Glomerular endothelial cell (primary cell): ENCODE results near the gene SLC16A6. TPM values are rescaled to one million over a fixed set of nuclear protein-coding genes. Genes with fewer than 3 reads are reported as not detected.
"Not testable (repeated sequence)": the region's sequence is repeated elsewhere in the genome, so short reads cannot be mapped to it uniquely, and the experiment has no call there.

Experiments used
- DNase-seq: peaks from one replicate; pipeline ENCODE4 v3.0.0-alpha.2; 2011; ENCODE audit warnings: low read depth, low spot score; ENCODE audit errors: extremely low read depth
- total RNA-seq: library from RNA; depleted of rRNA; stranded (reverse); fragments of >200 nt; gene quantifications from 2 replicates; pipeline ENCODE4 v1.2.3, GENCODE V29; 2015

The SLC16A6 gene
- total RNA-seq, 1 donor from 2014 or later, result 2.8 TPM

GRCh38 chr17:68291836-68292688 is 1.1 kb upstream of the SLC16A6 start:
- DNase-seq, result no peak

- DNase-seq, result no peak
Observed at GRCh38 chr17:68290268-68290954, 516 bp downstream of the SLC16A6 start.

GRCh38 chr17:68289936-68290267 is 1.0 kb downstream of the SLC16A6 start:
- DNase-seq, result no peak

- no peak for DNase-seq
Observed at GRCh38 chr17:68289473-68289872, 1.5 kb downstream of the SLC16A6 start.

DNA sequence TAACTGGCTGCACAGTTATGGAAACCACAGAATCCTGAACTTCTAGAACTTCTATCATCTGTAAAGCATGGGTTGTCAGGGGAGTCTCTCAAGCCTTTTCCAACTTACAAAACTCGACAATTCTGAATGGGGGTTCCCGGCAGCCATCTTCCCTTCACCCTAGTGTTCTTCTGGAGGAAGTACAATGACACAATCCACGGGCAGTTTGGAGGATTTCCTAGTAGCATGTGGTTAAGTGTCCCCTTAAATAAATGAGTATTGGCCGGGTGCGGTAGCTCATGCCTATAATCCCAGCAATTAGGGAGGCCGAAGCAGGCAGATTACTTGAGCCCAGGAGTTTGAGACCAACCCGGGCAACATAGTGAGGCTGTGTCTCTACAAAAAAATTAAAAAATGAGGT is 2.1 kb downstream of the SLC16A6 start:
- DNase-seq, result no peak

DNA sequence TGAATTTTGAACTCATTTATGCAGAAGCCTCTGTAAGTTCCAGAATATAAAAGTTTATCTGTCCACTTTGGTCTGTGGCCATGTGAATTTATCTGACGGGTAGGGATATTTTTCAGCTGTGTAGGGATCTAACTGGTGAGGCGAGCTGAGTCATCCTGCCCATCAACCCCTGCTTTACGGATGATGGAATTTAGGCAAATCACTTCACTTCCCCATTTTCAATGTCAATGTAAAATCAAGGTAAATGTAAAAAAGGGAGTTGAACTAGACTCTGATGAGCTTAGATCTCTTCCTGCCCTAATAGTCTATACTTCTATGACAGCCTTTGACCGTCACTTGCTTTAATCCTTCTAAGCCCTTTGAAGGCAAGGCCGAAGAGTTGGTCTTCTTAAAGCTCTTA is 2.6 kb downstream of the SLC16A6 start:
- no peak for DNase-seq

GRCh38 chr17:68281965-68282364 is 9.0 kb downstream of the SLC16A6 start:
- not testable (repeated sequence) for DNase-seq

DNA sequence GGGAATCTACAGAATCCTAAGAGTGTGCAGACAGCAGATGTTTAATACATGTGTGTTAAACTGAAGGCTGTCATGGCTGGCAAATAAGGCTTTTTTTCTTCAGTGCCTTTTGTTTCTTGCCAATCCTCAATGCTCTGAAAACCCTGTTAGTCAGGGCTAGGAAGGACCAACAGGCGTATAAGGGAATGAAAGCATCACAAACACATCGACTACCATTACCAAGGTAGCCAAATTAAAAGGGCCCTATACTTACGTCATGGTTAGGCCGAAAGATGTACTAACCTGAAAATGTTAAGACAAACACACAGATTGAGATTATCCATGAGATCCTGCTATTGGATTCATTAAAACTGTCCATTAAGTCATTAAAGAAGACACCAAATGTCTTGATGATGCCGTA is 13.1 kb downstream of the SLC16A6 start:
- no peak for DNase-seq

DNA sequence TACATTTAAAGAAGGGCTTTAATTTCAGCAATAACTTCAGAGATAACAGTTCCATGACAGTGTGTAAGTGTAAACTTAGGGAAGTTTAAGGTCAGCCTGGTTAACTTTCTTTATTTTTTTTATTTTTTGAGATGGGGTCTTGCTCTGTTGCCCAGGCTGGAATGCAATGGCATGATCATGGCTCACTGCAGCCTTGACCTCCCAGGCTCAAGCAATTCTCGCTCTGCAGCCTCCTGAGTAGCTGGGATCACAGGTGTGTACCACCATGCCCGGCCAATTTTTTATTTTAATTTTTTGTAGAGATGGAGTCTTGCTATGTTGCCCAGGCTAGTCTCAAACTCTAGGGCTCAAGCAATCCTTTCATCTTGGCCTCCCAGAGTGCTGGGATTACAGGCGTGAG is 14.6 kb downstream of the SLC16A6 start:
- DNase-seq, result not testable (repeated sequence)

DNA sequence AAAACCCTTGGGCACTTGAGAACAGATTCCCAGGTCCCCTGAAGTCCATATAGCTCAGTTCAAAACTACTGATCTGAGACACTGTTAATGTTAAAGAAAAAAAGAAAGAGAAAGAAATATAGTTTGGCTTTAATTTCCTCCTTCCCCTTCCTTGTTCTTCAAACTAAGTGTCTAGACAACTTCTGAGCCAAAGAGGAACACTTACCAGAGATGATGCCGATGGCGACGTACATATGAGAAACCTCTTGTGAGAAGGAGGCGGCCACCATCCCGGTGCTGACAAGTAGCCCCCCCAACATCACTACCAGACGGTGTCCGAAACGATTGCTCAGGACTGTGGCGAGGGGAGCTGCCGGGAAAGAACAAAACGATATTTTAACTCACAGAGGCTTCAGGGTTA is 17.2 kb downstream of the SLC16A6 start:
- no peak for DNase-seq

- DNase-seq, result not testable (repeated sequence)
Observed at GRCh38 chr17:68265833-68266232, 25.1 kb downstream of the SLC16A6 start.

DNA sequence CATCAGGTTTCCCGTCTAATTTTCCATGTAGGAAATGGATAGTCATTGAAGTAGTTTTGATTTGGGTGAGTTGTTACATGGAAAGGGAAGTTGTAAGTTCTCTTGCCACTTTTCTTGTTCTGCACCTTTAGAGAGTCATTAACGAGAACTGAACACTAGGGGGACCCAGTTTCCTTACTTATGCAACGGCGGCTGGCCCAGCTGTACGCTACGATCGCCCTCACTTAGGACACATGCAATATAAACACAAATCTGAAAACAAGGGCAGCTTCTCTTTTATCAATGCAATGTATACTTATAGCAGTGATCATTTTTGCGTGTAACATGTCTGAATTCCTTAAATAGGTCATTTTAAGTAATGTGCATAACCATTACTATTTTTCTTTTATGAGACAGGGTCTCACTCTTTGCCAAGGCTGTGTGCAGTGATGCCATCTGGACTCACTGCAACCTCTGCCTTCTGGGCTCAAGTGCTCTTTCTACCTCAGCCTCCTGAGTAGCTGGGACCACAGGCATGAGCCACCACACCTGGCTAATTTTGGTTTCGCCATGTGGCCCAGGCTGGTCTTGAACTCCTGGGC is 27.7 kb downstream of the SLC16A6 start:
- not testable (repeated sequence) for DNase-seq

DNA sequence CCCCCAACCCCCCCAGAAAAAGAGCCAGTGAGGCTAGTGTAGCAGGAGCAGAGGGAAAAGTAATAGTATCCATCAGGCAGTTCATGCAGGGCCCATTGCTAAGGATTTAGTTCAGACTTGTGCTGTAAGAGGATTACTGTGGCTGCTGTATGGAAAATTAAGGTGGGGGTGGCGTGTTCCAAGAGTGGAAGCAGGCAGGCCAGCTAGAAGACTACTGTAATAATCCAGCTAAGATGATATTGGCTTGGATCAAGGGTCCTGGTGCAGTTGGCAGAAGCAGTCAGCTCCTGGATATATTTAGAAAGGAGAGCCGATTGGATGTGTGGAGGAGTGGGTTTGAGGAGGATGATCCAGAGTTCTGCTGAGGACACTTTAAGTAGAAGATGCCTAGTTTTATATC is 28.5 kb downstream of the SLC16A6 start:
- DNase-seq, result not testable (repeated sequence)

GRCh38 chr17:68260051-68260762 is 30.7 kb downstream of the SLC16A6 start:
- DNase-seq, result no peak

DNA sequence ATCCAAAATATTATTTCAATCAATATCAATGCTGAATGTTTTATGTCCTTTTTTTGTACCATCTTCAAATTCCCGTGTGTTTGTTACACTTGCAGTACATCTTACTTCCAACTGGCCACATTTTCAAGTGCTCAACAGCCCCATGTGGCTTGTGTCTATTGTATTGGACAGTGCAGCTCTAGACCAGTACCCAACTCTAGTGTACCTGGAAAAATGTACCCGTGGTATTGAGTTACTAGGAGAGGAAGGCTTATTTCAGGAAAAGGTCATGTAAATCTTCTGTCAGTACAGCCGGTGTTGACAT is 31.3 kb downstream of the SLC16A6 start:
- not testable (repeated sequence) for DNase-seq

DNA sequence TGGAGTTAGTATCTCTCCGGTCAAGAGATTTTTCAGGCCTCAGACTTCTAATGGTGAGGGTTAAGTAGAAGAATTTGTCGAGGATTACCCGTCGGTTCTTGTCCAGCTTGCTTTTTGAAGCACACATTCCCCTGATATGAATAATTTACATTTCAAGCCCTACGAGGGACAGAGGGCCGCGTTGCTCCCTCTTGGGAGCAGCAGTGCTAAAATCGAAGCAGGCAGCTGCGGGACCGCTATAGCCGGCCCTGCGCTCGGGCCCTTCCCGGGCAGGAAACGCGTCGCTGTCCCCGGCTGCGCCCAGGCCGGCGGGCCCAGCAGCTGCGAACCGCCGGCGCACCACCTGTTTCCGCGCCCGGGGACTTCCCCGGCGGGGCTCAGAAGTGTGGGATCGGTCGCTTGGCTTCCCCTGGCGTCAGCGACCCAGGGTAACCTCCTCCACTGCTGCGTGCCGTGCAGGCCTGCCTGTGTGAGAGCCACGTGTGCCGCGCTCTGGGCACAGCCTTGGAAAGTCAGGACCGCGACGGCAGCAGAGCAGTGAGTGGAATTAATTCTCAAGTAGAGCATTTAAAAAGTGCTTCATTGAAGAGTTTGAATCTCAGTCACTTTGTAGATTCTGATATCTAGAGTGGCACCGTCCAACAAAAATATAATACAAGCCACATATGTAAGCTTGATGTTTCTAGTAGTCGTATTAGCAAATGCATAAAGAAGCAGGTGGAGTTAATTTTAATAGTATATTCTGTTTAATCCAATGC is 31.9 kb downstream of the SLC16A6 start:
- not testable (repeated sequence) for DNase-seq

DNA sequence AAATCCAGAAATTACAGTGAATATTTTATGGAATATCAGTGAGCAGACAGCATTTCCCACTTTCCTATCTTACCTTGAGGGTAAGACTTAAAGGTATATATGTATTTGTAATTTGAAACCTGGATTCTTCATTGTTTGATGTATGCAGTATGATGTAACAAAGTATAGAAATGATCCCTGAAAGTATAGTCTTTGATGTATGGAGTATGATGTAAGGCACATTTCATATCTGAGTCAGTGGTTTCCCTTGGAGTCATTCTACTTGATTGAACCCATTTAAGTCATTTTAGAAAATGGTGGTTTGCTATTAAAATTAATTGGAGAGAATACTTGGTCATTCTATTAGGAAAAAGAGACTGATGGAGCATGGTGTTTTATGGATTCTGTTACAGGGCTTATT is 33.0 kb downstream of the SLC16A6 start:
- DNase-seq, result no peak

DNA sequence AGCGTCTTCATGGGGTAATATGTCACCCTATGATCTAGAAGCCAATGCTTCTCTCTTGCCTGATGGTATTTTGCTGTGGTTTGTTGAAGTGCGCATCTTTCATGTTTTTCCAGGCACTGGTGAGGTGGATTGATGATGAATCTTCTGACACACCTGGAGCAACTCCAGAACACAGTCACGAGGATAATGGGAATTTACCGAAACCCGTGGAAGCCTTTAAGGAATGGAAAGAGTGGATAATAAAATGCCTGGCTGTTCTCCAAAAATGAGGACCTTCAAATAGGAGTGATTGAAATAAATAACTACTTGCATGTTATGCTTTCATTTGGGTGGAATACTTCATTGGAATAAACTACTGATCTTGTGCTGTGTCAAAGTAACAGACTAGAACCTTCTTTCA is 34.2 kb downstream of the SLC16A6 start:
- not testable (repeated sequence) for DNase-seq

GRCh38 chr17:68255731-68256538 is 35.0 kb downstream of the SLC16A6 start:
- DNase-seq, result no peak

DNA sequence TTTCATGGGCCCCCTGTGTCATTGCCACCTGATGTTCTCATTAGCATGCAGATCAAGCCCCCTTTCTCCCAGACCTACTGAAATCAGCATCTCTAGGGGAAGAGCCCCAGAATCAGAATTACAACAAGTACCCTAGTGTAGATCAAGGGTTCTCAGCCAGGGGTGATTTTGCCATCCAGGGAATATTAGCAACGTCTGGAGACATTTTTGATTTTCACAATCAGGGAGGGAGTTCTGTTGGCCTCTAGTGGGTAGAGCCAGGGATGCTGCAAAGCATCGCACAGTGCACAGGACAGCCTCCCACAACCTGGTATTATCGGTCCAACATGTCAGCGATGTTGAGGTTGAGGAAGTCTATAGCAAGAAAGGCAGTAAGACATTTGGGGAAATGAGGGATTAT is 35.8 kb downstream of the SLC16A6 start:
- no peak for DNase-seq
